NCI-H1436 treated with DMSO at 0.1 percent for 48 hours (cell line): ENCODE data around the gene RPS2.
"Not testable (repeated sequence)": the region's sequence is repeated elsewhere in the genome, so short reads cannot be mapped to it uniquely, and the experiment has no call there.

Experiments
- DNase-seq: peaks from one replicate; lab custom pipeline; 2025; lab: John Stamatoyannopoulos, UW

RPS2 gene

DNA sequence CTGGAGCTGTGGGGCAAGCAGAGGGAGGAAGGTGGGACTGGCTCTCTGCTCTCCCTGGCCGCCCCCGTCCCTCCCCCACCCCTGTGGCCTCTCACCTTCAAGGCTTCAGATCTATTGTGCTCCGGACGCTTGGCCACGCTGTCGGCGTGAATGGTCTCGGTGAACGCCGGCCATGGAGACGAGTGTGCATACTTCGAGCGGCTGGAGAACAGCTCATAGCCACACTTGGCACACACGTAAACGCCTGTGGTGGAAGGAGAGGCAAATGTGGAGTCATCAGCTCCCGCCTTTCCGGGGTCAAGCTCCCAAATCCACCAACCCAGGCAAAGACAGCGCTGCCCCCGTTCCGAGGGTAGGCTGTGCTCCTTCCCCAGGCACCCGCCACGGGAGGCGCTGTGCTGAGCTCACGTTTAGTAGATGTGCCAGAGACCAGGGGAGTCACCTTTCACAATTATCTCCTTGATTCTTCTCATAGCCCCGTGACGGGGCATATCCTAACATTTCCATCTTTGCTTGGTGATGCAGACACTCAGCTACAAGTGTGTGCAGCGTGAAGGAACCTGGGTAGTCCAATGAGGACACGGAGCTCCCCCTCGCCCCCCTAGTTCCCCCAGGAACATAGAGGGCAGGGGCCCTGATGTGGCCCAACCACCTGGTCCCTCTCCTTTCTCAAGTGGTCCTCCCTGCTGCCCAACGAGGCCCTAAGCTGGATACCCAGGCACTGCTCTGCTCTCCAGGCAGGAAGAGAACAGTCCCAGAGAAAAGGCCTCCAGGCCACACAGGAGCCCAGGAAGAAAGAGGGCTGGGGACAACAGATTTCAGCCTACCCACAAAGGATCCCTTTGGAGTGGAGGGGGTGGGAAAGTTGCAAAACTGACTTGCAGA, 23.2 kb downstream of the RPS2 start:
- DNase-seq, result no peak

DNA sequence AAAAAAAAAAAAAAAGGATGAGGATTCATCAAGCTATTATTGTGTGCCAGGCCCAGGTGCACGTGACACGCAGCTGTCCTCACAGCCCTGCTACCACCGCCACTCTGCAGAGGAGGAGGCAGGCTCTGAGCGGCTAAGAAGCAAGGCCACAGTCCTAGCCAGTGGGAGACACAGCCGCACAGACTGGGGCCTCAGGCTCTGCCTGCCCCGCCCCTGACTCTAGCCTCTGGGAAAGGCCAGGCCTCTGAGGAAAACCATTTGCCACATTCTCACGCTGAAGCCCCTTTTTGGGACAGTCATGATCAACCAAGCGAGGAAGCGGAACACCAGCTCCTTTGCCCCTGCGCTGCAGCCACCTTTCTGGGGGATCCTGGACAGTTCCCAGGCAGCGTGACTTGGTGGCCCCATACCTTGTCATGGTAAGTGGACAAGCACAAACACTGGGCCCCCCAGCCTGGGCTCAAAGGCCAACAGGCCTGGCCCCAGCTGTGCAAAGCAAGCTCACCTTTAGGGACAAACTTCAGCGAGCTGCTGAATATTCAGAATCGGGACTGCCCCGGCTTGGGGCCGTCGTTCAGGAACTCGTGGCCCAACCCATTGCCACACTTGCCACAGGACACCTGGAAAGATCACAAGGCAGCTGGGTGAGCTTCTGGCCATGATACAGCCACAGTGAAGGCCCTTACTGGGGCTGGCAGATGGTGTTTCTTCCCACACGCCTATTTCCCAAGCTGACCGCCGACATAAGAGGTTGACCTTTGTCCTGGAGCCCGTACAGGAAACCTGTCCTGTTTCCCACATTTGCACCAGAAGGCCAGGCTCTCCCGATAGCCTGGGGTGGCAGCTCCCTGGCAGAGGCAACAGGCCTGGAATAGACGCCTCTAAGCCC, 24.1 kb downstream of the RPS2 start:
- no peak for DNase-seq

DNA sequence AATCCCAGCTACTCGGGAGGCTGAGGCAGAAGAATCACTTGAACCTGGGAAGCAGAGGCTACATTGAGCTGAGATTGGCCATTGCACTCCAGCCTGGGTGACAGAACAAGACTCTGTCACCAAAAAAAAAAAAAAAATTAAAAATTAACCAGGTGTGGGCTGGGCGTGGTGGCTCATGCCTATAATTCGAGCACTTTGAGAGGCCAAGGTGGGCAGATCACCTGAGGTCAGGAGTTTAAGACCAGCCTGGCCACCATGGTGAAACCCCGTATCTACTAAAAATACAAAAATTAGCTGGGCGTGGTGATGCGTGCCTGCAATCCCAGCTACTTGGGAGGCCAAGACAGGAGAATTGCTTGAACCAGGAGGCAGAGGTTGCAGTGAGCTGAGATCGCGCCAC, 24.8 kb downstream of the RPS2 start:
- not testable (repeated sequence) for DNase-seq

DNA sequence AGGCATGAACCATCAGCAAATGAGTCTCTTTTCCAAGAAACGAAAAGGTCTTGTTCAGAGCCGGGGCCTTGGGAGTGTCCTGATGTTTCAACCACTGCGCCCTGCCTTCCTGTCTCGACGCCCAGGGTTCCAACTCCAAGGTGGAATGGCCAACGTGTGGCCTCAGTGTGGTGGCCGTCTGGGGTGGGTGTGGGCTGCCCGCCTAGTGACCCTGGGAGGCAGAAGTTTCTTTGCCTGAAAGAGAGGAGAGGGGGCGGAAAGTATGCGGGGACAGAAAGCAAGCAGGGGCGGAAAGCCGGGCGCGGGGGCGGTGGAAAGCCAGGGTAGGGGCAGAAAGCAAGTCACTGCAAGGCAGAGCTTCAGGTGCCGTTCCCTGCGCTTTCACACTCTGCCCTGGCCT, 25.7 kb downstream of the RPS2 start:
- no peak for DNase-seq

DNA sequence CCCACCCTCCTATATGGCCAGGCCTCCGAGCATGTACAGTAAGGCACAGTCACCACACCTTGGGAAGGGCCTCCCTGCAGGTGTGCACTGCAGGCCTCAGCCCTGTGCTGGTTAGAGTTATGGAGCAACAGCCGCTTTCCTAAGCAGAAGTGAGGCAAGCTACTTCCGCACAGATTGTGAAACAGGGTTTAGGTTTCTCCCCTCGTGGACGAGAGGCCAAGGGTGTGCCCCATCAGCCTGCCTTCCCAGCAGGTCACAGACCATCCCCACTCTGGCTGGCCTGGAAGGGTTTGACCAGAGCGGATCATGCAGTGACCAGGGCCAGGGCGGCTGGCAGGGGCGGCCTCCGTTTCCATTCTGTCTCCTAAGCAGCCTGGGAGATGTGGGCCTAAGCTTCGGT, 26.3 kb downstream of the RPS2 start:
- DNase-seq, result no peak

DNA sequence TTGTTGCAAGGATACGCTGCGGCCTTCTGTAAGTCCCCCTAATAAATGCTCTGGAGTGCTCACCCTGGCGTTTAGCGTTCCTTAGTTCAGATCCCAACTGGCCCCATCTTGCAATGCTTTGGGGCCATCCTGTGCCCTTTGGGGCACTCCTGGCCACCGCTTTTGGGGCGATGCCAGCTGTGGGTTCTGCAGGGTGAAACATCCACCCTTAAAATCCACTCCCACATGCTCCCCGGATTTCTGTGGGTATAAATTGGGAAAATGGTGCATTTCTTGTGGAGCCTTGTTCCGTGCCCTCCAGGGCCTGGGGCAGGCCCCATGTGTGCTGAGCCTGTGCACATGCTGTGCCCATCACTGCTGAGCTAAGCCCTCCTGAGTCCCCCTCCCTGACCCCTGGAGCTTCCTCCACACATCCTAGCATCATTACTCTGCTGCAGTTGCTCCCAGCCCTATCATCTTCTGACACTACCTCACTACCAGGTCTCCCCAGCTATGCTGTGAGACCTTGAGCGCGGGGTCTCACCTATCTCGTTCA, 27.6 kb downstream of the RPS2 start:
- no peak for DNase-seq

DNA sequence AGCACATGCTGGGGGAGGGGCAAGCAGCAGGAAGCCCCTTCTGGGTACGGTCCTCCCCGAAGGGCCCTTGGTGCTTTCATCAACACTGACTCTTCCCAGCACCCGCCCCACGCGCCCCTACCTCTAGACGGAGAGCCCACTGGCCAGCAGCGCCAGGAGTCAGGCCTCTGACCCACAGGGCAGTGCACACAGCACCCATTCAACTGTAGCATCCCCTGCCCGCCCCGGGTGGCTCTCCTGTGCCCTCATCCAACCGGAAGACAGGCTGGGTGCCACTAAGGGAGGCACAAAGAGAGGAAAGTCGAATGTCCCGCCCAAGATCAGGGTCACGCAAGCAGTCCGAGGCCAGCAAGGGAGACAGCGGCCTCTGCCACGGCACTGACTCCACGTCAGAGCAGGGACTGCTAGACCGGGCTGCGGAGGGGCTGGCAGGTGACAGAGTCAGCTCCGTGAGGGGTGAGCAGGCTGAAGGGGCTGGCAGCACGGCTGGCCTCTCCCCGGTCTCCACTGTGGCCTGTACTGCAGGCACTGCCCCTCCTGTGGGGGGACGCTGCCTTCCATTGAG, 31.4 kb downstream of the RPS2 start:
- DNase-seq, result no peak

DNA sequence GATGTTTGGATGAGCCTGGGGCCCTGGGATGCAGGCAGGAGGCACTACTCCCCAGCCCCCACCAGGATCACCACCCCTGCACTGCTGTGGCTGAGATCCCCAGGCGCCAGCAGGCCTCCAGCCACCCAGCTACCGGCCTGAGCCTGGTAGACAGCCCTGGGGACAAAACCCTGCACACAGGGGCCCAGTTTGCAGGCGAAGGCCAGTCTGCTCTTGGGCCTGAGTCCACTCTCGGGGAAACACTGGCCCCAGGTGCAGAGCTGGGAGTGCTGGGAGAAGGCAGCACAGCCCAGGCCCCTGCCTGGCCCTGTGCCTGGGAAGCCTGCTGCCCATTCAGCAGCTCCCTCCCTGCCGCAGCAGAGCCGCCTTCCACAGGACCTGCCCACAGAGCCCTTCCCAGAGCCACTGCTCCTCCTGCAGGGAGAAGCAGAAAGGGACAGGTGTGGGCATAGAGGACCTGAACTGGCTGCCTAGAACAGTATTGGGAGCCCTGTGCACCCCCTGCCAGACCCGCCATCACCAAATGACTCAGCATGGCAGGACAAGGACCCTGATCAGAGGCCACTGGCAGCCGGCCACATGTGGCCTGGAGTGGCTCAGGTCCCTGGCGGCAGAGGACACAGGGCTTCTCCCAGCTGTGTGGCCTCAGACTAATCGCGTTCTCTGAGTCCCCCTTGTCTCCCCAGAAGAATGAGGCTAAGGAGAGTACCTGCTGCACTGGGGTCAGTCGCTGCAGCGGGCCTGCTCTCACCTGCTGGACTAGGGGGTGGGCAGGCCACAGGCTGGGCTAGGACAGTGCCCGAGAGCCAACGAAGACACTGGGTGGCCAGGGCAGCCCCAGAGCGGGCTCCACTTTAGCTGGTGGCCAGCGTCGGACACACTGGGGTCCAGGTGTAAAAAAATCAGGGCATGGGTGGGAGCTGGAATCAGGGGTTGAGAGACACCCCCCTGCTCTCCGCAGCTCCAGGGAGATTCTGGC, 32.3 kb downstream of the RPS2 start:
- DNase-seq, result no peak

DNA sequence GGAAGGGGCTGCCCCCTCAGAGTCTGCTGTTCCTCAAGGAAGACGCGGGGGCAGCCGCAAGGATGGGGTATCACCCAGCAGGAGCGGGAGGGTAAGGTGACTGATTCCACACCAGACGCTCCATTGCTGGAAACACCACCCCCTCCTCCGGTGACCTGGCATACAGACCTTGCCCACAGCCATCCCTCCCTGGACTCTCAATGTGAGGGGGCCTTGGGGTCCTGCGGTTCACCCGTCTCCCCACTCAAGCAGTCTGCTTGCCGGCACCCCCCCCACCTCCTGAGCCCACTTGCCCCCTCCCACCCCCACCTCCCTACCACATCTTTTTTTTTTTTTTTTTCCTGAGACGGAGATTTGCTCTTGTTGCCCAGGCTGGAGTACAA, 34.3 kb downstream of the RPS2 start:
- no peak for DNase-seq

DNA sequence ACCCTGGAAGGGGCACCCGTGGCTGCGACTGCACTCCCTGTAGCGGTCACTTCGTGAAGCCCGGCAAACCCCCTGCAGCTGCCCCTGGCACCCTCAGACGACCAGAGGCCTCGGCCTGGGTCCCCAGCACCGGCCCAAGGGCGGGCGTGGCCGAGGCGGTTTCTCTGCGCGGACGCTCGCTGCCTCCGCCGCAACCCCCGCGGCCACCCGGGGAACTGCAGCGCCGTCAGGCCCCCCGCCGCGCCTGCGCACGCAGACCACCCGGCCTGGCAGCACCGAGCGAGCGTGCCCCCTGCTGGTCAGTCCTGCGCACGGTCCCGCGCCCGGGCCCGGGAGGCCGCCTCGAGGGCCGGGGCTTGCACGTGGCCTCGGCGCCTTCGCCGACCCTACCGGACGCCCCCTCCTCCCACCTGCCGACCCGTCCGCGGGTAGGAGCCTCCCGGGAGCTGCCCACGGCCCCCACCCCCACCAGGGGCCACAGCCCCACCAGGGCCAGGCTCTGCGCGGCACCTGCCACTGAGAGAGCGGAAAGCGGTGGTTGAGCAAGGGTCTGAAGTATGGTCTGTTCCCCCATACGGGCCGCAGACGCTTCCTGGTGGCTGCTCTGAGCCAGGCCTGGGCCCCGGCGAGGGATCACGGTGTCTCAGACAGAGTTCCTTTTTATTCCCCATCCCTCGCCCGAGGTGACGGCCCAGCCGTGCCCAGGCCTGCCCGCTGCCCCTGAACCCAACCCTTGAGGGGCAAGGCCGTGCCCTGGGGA, 34.9 kb downstream of the RPS2 start:
- DNase-seq, result no peak

DNA sequence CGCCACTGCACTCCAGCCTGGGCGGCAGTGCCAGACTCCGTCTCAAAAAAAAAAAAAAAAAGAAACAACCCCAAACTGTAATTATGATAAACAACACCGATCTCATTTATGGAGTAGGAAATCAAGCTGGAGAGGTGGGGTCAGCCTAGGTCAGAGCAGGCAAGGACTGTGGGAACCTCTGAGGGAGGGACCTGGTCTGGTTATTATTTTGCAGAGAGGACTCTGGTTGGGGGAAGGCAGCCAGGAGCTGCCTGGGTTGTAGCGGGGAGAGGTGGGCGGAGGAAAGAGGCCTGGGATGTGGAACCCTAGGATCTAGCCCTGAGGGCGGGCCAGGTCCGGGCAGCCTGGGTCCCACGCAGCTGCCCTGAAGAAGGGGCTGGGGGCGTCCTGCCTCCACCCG, 35.5 kb downstream of the RPS2 start:
- no peak for DNase-seq

DNA sequence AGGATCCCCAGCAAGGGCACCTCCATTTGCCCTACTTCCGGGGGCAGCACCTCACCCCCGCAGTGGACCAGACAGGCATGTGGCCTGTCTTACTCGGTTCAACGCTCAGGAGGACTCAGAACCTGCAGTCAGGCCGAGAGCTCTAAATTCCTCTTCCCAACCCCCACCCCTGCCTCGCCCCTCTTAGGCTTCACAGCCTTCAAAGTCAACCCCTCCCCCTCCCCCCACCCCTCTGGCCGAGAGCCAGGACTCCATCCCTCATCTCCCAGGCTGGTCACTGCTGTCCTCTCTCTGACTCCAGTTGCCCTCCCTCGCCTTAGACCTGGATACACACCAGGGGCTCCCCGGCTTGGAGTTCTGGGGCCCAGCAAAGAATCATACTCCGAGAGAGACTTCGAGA, 38.4 kb downstream of the RPS2 start:
- no peak for DNase-seq

DNA sequence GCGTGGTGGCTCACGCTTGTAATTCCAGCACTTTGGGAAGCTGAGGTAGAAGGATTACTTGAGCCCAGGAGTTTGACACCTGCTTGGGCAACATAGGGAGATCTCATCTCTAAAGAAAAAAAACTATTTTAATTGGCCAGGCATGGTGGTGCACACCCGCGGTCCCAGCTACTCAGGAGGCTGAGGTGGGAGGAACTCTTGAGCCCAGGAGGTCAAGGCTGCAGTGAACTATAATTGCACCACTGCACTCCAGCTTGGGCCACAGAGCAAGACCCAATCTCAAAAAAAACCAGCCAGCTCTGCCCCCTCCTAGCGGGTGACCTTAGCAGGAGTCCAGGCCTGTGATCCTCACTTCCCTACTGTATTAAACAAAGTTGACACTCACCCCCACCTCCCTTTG, 40.5 kb downstream of the RPS2 start:
- DNase-seq, result no peak

DNA sequence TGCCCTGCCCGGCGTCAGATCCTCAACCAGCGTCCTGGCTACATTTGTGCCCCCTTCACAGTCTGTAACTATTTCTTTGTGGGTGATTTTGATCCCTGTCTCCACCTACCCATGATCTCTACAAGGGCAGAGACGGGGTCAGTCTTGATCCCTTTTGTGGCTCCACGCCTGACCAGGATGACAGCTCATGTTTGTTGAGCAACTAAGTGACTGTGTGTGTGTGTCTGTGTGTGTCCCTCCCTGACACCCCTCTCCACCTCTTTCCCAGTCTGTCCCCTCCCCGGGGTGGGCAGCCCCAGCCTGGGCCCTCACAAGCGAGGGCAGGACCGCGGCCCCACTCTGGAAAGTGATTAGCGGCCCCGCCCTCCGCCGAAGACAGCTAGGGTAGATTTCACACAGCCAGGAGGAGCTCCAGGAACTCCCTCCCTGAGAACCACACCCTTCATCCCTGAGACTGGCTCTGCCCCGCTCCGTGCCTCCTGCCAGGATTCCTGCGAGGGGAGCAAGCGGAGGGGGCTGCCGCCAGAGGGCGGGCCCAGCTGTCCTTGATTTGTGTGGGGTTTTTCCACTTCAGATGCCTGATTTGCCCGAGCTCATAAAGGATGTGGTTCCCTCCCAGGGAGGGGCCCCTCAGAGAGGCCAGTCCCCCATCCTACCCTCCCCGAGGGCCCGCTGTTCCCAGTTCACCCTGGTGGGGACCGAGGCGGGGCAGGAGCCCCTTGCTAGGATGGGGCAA, 41.2 kb downstream of the RPS2 start:
- no peak for DNase-seq

DNA sequence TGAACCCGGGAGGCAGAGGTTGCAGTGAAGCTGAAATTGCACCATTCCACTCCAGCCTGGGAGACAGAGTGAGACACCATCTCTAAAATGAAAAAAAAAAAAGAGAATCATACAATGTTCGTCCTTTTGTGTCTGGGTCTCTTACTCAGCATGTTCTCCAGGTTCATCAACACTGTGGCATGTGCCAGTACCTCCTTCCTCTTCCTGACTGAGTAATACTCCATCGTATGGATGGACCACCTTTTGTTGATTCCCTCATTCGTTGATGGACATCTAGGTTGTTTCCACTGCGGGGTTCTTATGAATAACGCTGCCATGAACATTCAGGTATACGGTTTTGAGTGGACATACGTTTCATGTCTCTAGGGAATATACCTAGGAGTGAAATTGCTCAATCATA, 42.3 kb downstream of the RPS2 start:
- DNase-seq, result no peak

DNA sequence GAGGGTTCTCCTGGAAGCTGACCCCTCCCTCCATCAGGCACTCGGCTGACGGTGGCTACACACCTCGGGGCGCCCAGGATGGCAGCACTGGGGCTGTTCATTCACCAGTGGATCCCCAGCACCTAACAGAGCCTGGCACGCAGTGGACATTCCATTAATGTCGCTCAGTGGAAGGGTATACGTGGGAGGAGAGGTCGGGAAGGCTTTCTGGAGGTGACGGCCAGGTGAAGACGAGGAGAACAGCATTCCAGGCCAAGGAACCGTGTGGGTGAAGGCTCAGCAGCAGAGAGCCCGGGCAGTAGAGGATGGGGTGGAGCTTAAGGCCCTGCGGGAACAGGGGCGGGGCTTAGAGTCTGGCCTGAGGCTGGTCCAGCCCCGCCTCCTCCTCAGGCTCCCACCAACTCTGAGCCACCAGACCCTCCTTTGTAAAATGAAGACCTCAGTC, 43.9 kb downstream of the RPS2 start:
- no peak for DNase-seq

DNA sequence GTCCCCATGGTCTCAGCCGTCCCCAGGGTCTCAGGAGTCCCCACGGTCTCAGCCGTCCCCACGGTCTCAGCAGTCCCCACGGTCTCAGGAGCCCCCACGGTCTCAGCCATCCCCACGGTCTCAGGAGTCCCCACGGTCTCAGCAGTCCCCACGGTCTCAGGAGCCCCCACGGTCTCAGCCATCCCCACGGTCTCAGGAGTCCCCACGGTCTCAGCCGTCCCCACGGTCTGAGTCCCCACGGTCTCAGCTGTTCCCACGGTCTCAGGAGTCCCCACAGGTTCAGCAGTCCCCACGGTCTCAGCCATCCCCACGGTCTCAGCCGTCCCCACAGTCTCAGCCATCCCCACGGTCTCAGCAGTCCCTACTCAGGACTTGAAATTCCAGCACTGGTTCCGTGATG, 44.5 kb downstream of the RPS2 start:
- not testable (repeated sequence) for DNase-seq

DNA sequence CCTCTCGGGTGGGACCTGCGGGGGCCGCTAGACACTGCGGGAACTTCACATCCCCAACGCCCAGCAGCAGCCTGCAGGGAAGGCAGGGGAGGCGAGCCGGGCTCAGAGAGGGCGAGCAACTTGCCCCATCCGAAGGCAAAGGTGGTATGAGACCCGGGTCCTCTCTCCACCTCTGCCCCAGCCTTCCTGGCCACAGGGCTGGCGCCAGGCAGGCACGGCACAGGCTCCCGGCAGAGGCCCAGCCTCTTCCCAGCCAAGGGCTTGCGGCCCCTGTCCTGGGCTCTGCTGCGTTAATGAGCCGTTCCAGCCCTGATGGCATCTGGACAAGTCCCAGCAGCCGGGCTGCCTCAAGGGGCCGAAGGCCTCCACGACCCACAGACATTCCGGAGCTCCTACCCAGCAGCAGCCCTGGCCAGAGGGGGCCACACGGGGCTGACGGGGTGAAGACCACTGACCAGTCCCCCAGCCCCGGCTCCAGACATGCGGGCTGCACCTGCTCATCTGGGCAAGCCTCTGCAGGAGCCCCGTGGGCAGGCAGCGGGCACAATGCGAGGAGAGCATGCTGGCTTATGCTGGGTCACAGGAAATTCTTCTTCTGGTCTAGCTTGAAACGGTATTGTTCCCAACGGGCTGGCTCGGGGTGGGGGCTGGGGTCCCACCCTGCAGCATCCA, 45.2 kb downstream of the RPS2 start:
- DNase-seq, result no peak
